Measurements from ENCODE around the gene LY6G6D.
A peak's percentile ranks its signal among the peaks of the same experiment; 100 is the strongest.

GRCh38 chr6:31729515-31729978 is 14.4 kb downstream of the LY6G6D start:
- TF ChIP-seq POLR2A (IDR thresholded peaks at IDR 0.05): peak; percentile 79
- TF ChIP-seq CTCF (IDR thresholded peaks at IDR 0.05): peak in 2 of 5 experiments; percentile 46 to 74

Measured in transverse colon (tissue), 3 donors.